GM12878 (cell line): Measurements from ENCODE around the gene SGIP1. TPM values are rescaled to one million over a fixed set of nuclear protein-coding genes. Genes with fewer than 3 reads are reported as not detected.

Experiments
- ATAC-seq: fragments of 200-7000 bp; cut with Tn5 transposase; 3 replicates; pipeline ENCODE4 v1.9.1; 2020; ENCODE audit warnings: mild to moderate bottlenecking, moderate library complexity
- BruUV-seq: library from RNA; stranded (reverse); fragments of 400-500 nt; replicated peaks from 2 replicates; lab custom pipeline; 2021; lab: Mats Ljungman, UMichigan
- CTCF ChIA-PET: fragments of 300-600 bp; sonication (Branson Sonifier 250); formaldehyde crosslinking; extraction: SDS; loops from one replicate; lab custom pipeline; 2021; ENCODE audit warnings: inconsistent platforms; lab: Yijun Ruan, JAX
- POLR2A ChIA-PET: fragments of 350-600 bp; formaldehyde crosslinking; extraction: SDS; loops from one replicate; lab custom pipeline; 2021; ENCODE audit warnings: inconsistent platforms; lab: Charles Lee
- RAD21 ChIA-PET: fragments of 300-600 bp; sonication (Branson Sonifier 250); formaldehyde crosslinking; loops from one replicate; lab custom pipeline; 2023; ENCODE audit warnings: antibody characterized with exemption; ENCODE audit not compliant: unreplicated experiment; lab: Charles Lee
- SMC1A ChIA-PET: fragments of 300-600 bp; sonication (Branson Sonifier 250); formaldehyde crosslinking; loops from one replicate; lab custom pipeline; 2023; ENCODE audit not compliant: unreplicated experiment, uncharacterized antibody; lab: Charles Lee
- DNase-seq: peaks from one replicate; pipeline ENCODE4 v3.0.0-alpha.2; 2011; ENCODE audit warnings: low read depth, low spot score
- FAIRE-seq: peaks from 3 replicates; lab custom pipeline; 2011; peaks lifted over from hg19 to GRCh38; lab: Jason Lieb, UNC
- H2AFZ ChIP-seq: 2 replicates; pipeline ENCODE4 v1.6.0; 2011; ENCODE audit warnings: low read depth, low read length, control low read depth; ENCODE audit not compliant: control insufficient read depth
- H3K27ac ChIP-seq: 2 replicates; pipeline ENCODE4 v1.5.1; 2011; ENCODE audit warnings: control low read depth; ENCODE audit not compliant: control insufficient read depth, insufficient read depth
- H3K27me3 ChIP-seq, 2 experiments: replicated peaks in 1 of 2; 2 replicates each; pipeline versions ENCODE4 v1.6.0 to v1.6.1; 2011; ENCODE audit warnings: low read length in 1 of 2; ENCODE audit not compliant: control insufficient read depth in 2 of 2, insufficient read depth in 2 of 2
- H3K36me3 ChIP-seq, 2 experiments: 2 replicates each; pipeline ENCODE4 v1.5.1; 2011; ENCODE audit warnings: low read length in 1 of 2; ENCODE audit not compliant: control insufficient read depth in 2 of 2, insufficient read depth in 2 of 2
- H3K4me1 ChIP-seq: 2 replicates; pipeline ENCODE4 v1.6.1; 2011; ENCODE audit warnings: mild to moderate bottlenecking, low read length, moderate library complexity, mixed read lengths; ENCODE audit not compliant: control insufficient read depth, insufficient read depth
- H3K4me2 ChIP-seq: 2 replicates; pipeline ENCODE4 v1.6.0; 2011; ENCODE audit warnings: control low read depth; ENCODE audit not compliant: control insufficient read depth, insufficient read depth
- H3K4me3 ChIP-seq: fragments of 200-600 bp; sonication (generic); 2 replicates; pipeline ENCODE4 v1.5.1; 2016
- H3K79me2 ChIP-seq: 2 replicates; pipeline ENCODE4 v1.6.0; 2011; ENCODE audit warnings: low read length; ENCODE audit not compliant: control insufficient read depth, insufficient read depth
- H3K9ac ChIP-seq: 2 replicates; pipeline ENCODE4 v1.8.0; 2011; ENCODE audit warnings: low read length, control low read depth, mixed read lengths; ENCODE audit not compliant: control insufficient read depth, insufficient read depth
- H3K9me3 ChIP-seq: replicated peaks from 3 replicates; pipeline ENCODE4 v1.5.1; 2011; ENCODE audit warnings: mild to moderate bottlenecking, low read length; ENCODE audit not compliant: control insufficient read depth, insufficient read depth
- H4K20me1 ChIP-seq: 2 replicates; pipeline ENCODE4 v1.6.0; 2011; ENCODE audit not compliant: control insufficient read depth, insufficient read depth
- DPF2 ChIP-seq: fragments of 450-650 bp; IDR thresholded peaks from 2 replicates; pipeline ENCODE4 v1.6.1; 2017; ENCODE audit warnings: mild to moderate bottlenecking
- ETV6 ChIP-seq, 2 experiments: fragments of 450-650 bp in 1 of 2; IDR thresholded peaks in 1 of 2; conservative IDR thresholded peaks in 1 of 2; 2 replicates each; pipeline ENCODE4 v1.6.1; 2014; ENCODE audit warnings: antibody characterized with exemption in 1 of 2, borderline replicate concordance in 1 of 2, low read depth in 1 of 2, mild to moderate bottlenecking in 1 of 2, moderate library complexity in 1 of 2
- GABPA ChIP-seq: IDR thresholded peaks from 2 replicates; pipeline ENCODE4 v1.6.1; 2014; ENCODE audit warnings: antibody characterized with exemption, low read depth, mild to moderate bottlenecking, inconsistent platforms
- JUND ChIP-seq: IDR thresholded peaks from 2 replicates; pipeline ENCODE4 v1.6.1; 2012; ENCODE audit warnings: low read depth, mild to moderate bottlenecking, low read length, improper control_type of control experiment, moderate library complexity
- KAT2A ChIP-seq: conservative IDR thresholded peaks from 2 replicates; pipeline ENCODE4 v1.6.1; 2011; ENCODE audit warnings: low read depth, low read length; ENCODE audit not compliant: control insufficient read depth
- KDM1A ChIP-seq: fragments of 200-600 bp; sonication (generic); IDR thresholded peaks from 2 replicates; pipeline ENCODE4 v1.6.1; 2016; ENCODE audit warnings: borderline replicate concordance
- KLF5 ChIP-seq: fragments of 450-650 bp; IDR thresholded peaks from 2 replicates; pipeline ENCODE4 v1.6.1; 2014; ENCODE audit warnings: mild to moderate bottlenecking; ENCODE audit not compliant: partially characterized antibody
- NBN ChIP-seq: fragments of 450-650 bp; IDR thresholded peaks from 2 replicates; pipeline ENCODE4 v1.6.1; 2016
- NR2F1 ChIP-seq: fragments of 450-650 bp; conservative IDR thresholded peaks from 2 replicates; pipeline ENCODE4 v1.6.1; 2017; ENCODE audit warnings: mild to moderate bottlenecking
- PML ChIP-seq: IDR thresholded peaks from 2 replicates; pipeline ENCODE4 v1.6.1; 2012; ENCODE audit warnings: low read length, inconsistent platforms
- RAD51 ChIP-seq: fragments of 450-650 bp; IDR thresholded peaks from 2 replicates; pipeline ENCODE4 v1.6.1; 2016; ENCODE audit warnings: moderate library complexity, mild to moderate bottlenecking, inconsistent platforms
- STAT3 ChIP-seq: IDR thresholded peaks from 2 replicates; pipeline ENCODE4 v1.6.1; 2011; ENCODE audit warnings: low read depth, low read length, improper control_type of control experiment
- TARDBP ChIP-seq: IDR thresholded peaks from 2 replicates; pipeline ENCODE4 v1.6.1; 2016; ENCODE audit warnings: borderline replicate concordance
- ZNF687 ChIP-seq: fragments of 450-650 bp; IDR thresholded peaks from 2 replicates; pipeline ENCODE4 v1.6.1; 2017; ENCODE audit warnings: mild to moderate bottlenecking, moderate library complexity
- ZSCAN29 ChIP-seq: fragments of 450-650 bp; IDR thresholded peaks from 2 replicates; pipeline ENCODE4 v1.6.1; 2017; ENCODE audit warnings: mild to moderate bottlenecking, moderate library complexity
- WGBS: methylation state at CpG from one replicate; pipeline ENCODE4 v1.1.6; 2016; ENCODE audit warnings: low lambda C conversion rate; ENCODE audit not compliant: insufficient replicate concordance, insufficient coverage; ENCODE audit errors: missing lambda C conversion rate; 5-methylcytosine and 5-hydroxymethylcytosine counted together
- in situ Hi-C: fragments of 300-500 bp; cut with MboI; formaldehyde crosslinking; loops from 9 replicates; pipeline ENCODE4 v1.14.3; 2018; ENCODE audit warnings: mixed read lengths
- intact Hi-C: fragments of 100-400 bp; cut with micrococcal nuclease; formaldehyde crosslinking; loops from one replicate; pipeline ENCODE4 v1.14.2; 2022; ENCODE audit not compliant: unreplicated experiment
- polyA plus RNA-seq, 11 experiments: library from polyadenylated mRNA; depleted of rRNA in 4 of 11; unstranded in 6 of 11; stranded (reverse) in 5 of 11; fragments of >200 nt; fragmentation: Nextera tagmentation in 4 of 11; fragmentation: Illumina TruSeq in 1 of 11; extraction: Ambion mirVana in 4 of 11; extraction: Trizol in 1 of 11; gene quantifications; 1 replicate in 1 of 11; 2 replicates in 10 of 11; pipeline versions ENCODE4 v1.2.1 to v1.2.3, GENCODE V29; 2011 to 2016; ENCODE audit warnings: inconsistent platforms in 2 of 11, missing spikeins in 2 of 11, low read depth in 1 of 11
- total RNA-seq, 4 experiments: library from RNA; depleted of rRNA in 3 of 4; stranded (reverse); fragments of >200 nt in 3 of 4; fragmentation: Illumina TruSeq in 1 of 4; extraction: Trizol in 1 of 4; gene quantifications; 2 replicates each; pipeline versions ENCODE4 v1.2.1 to v1.2.3, GENCODE V29; 2013 to 2021
- TF ChIP-seq, protein P1 (sequence below): IDR thresholded peaks from 2 replicates; pipeline ENCODE4 v1.6.1; 2012; ENCODE audit warnings: low read depth, low read length, improper control_type of control experiment
- TF ChIP-seq, protein P2 (sequence below): fragments of 450-650 bp; conservative IDR thresholded peaks from 2 replicates; pipeline ENCODE4 v1.6.1; 2017; ENCODE audit warnings: mild to moderate bottlenecking, moderate library complexity
- TF ChIP-seq, protein P3 (sequence below): IDR thresholded peaks from 2 replicates; pipeline ENCODE4 v1.6.1; 2011; ENCODE audit warnings: mild to moderate bottlenecking, low read depth, low read length, moderate library complexity; ENCODE audit not compliant: insufficient replicate concordance

The SGIP1 gene
- total and polyA plus RNA-seq, 10 of the 15 experiments (the other 5 are each of a cell fraction or from before 2014, with no cell fraction given) = 0.15 TPM; not detected in 9

DNA sequence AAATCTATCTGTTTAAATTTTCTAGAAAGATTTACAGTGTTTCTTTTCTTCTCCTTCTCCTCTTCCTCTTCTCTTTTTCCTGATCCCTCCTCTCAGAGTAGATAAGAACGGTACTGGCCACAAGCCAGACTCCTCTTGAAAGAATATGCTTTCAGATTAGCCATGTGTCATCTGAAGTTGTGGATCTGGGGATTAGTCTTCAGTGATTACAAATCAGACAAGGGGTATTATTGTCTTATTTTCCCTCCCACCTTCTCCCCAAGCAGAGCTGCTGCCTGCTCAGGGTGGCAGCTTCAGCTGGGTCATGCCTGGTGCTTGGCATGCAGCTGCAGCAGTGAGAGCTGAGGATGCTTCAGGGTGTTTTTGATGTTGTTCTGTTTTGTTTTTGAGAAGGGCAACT is 42.7 kb downstream of the SGIP1 start:
- H4K20me1 ChIP-seq = no peaks in the 10 kb centered on the region
- intact Hi-C loops = no loop called here
- H3K9ac ChIP-seq = no peak overlapping the region
- H3K79me2 ChIP-seq = no peaks in the 10 kb centered on the region
- no peak for TF ChIP-seq RAD51
- TF ChIP-seq, protein P1, sequence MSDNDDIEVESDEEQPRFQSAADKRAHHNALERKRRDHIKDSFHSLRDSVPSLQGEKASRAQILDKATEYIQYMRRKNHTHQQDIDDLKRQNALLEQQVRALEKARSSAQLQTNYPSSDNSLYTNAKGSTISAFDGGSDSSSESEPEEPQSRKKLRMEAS = no peak
- no peak for TF ChIP-seq ETV6 (conservative IDR thresholded peaks at IDR 0.05 in 1 of 2, IDR thresholded peaks at IDR 0.05 in 1 of 2; ENCODE audit: borderline replicate concordance in 1 of 2, low read depth in 1 of 2)
- TF ChIP-seq, protein P2, sequence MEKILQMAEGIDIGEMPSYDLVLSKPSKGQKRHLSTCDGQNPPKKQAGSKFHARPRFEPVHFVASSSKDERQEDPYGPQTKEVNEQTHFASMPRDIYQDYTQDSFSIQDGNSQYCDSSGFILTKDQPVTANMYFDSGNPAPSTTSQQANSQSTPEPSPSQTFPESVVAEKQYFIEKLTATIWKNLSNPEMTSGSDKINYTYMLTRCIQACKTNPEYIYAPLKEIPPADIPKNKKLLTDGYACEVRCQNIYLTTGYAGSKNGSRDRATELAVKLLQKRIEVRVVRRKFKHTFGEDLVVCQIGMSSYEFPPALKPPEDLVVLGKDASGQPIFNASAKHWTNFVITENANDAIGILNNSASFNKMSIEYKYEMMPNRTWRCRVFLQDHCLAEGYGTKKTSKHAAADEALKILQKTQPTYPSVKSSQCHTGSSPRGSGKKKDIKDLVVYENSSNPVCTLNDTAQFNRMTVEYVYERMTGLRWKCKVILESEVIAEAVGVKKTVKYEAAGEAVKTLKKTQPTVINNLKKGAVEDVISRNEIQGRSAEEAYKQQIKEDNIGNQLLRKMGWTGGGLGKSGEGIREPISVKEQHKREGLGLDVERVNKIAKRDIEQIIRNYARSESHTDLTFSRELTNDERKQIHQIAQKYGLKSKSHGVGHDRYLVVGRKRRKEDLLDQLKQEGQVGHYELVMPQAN = no peak
- no peak for TF ChIP-seq NBN
- TF ChIP-seq ZSCAN29 = no peak
- TF ChIP-seq KAT2A = no peak
- no peak for TF ChIP-seq KLF5
- TF ChIP-seq, protein P3, sequence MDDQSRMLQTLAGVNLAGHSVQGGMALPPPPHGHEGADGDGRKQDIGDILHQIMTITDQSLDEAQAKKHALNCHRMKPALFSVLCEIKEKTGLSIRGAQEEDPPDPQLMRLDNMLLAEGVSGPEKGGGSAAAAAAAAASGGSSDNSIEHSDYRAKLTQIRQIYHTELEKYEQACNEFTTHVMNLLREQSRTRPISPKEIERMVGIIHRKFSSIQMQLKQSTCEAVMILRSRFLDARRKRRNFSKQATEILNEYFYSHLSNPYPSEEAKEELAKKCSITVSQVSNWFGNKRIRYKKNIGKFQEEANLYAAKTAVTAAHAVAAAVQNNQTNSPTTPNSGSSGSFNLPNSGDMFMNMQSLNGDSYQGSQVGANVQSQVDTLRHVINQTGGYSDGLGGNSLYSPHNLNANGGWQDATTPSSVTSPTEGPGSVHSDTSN = no peak
- no peak for TF ChIP-seq DPF2
- TF ChIP-seq PML = no peak
- TF ChIP-seq JUND = no peak
- no peak for TF ChIP-seq STAT3
- TF ChIP-seq ZNF687 = no peak
- no peak for TF ChIP-seq TARDBP
- TF ChIP-seq KDM1A = no peak
- no peak for TF ChIP-seq NR2F1
- TF ChIP-seq GABPA = no peak
- TF ChIP-seq, all 136 proteins: peak for 0
- ATAC-seq (no peak), DNase-seq (no peak), FAIRE-seq (no peak)
- H3K4me3 ChIP-seq = no peak overlapping the region
- no peaks in the 10 kb centered on the region for H3K27me3 ChIP-seq
- ChIA-PET RAD21 (no interaction called here), SMC1A (interaction anchor here (0.7 kb wide), 1 partner anchor 403 kb away, joined by 3 read pairs; no protein-coding TSS in a partner anchor), CTCF (no interaction called here), POLR2A (no interaction called here)
- H3K27ac ChIP-seq = no peak overlapping the region
- in situ Hi-C loops = no loop called here
- no peak overlapping the region for H2AFZ ChIP-seq
- H3K36me3 ChIP-seq = no peaks in the 10 kb centered on the region
- H3K4me1 ChIP-seq = no peaks in the 10 kb centered on the region
- 0% methylated on average over 1 of the region's 1 CpG for WGBS
- BruUV-seq = no TSS peak
- no peak overlapping the region for H3K4me2 ChIP-seq
- H3K9me3 ChIP-seq = no peaks in the 10 kb centered on the region
